HS-5 (cell line): Measurements from ENCODE around the gene RMC1.
A peak's percentile ranks its signal among the peaks of the same experiment; 100 is the strongest.
"Not testable (repeated sequence)": the region's sequence is repeated elsewhere in the genome, so short reads cannot be mapped to it uniquely, and the experiment has no call there.

Experiments
- DNase-seq: peaks from one replicate; pipeline ENCODE4 v3.0.0-alpha.2; 2012; ENCODE audit warnings: low read depth

RMC1 gene

DNA sequence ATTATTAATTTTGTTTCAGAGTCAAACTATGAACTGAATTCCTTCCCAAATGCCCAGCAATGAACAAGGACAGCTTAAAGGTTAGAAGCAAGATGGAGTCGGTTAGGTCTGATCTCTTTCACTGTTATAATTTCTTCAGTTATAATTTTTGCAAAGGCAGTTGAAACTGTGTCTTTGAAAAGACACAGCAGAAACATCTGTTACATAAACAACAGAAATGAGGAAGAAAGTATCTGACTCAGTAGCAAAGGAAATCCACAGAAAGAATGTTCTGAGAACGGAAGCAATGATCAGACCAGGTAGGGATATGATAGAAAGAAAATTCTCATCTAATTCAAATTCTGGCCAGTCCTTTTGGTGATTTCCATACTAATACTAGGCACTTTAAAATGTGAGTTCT is 5.2 kb upstream of the RMC1 start:
- no peak for DNase-seq

DNA sequence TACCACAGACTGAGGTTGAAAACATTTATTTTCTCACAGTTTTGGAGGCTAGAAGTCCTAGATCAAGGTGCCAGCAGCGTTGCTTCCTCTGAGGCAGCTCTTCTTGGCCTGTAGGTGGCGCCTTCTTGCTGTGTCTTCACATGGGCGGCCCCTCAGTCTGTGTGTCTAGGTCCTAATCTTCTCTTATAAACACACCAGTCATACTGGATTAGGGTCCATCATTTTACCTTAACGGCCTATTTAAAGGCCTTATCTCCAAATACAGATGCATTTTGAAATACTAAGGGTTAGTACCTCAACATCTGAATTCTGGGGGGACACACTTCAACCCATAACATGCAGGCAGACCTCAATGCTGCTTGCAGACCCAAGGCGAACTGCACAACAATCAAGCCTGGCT is 4.4 kb upstream of the RMC1 start:
- no peak for DNase-seq

DNA sequence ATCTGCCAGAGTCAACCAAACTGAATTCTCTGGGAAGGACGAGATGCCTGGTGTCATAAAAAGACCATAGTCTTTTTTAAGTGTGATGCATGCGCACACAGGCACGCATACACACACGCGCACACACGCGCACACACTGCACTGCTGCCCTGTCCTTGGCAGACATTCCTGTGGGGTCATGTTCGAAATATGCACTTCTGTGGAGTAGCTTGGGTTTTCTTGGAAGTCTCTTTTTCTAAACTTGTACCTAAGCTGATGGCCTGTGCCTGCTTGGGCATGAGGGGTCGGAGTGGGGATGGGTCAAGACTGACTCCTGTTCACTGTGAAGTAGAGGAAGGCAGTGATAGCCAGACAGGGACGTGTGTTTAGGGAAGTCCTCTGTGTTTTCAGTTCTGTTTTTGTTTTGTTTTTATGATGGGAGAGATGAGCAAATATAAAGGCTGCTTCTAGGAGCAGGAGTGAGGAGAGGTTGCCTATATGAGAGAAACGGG is 4.0 kb upstream of the RMC1 start:
- DNase-seq = no peak

DNA sequence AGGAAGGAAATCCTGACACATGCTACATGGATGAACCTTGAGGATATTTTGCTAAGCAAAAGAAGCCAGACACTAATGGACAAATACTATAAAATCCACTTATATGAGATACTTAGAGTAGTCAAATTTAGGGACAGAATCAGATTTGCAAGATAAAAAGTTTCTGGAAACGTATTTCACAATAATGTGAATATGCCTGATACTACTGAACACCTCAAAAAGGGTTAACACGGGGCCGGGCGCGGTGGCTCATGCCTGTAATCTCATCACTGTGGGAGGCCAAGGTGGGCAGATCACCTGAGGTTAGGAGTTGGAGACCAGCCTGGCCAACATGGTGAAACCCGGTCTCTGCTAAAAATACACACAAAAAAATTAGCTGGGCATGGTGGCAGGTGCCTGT is 1.7 kb upstream of the RMC1 start:
- DNase-seq = no peak

DNA sequence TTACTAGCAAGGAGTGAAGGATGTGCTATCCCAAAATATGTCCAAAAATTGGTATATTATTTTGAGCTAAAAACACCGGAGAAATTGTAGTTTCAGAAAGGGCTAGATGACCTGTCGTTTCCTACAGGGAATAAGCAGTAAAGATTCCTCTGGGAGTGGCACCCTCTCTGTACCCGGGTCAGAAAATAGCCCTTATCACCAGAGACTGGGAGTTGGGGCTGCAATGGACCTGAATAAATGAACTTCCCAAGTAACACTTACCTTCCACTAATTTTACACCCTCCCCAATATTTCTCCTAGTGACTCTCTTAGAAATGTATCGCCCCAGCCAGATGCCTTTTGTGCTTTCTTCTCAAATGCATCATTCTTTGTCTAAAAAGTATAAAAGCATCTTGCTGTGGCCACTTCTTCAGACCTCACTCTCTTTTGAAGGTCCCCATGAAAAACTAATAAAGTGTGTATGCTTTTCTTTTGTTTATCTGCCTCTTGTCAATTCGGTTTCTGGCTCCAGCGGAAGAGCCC is 734 bp upstream of the RMC1 start:
- no peak for DNase-seq

DNA sequence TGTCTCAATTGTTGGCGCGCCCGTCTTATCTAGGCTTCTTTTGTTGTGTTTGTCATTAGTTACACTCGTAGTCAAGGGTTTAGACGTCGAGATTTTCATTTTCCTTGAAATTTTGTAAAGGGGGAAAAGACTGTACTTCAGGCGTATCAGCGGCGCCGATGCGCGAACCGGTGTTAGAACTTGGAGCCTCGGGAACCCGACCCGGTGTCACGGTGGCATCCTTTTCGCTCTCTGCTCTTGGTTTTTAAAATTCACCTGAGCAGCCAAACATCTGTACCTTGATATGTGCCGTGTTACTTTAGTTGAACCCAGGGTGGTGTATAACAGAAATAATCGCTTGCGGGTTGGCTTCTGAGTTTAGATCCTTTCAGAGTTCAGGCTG is 643 bp downstream of the RMC1 start:
- no peak for DNase-seq

DNA sequence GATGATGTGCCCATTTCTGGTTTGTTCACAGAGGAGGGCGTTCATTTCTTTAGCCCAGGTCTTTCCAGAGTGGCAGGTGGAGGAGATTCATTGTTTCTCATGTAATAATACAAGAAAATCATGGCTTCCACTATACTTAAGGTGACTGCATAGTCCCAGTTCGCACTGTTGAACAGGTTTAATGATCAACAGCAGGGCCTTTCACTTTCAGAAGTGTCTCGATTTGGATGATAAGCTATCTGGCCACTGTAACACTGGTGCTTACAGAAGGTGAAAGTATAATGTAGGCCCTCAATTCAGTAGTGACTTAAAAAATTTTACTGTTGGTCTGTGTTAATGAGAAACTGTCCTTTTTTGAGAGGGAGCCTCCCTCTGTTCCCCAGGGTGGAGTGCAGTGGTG is 1.4 kb downstream of the RMC1 start:
- DNase-seq = no peak

DNA sequence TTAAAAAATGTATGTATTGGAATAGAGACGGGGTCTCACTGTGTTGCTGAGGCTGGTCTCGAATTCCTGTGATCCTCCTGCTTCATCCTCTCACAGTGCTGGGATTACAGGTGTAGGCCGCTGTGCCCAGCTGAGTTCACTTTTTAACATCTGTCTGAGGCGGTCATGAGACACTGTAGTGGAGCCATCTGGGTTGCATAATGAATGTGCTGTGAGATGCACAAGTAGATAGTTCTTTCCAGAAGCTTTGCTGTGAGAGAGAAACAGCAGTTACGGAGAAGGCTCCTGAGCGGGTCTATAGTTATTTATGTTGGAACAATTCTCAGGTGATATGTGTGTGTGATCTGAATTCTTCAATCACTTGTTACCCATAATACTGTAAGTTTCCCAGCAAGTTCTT is 3.1 kb downstream of the RMC1 start:
- DNase-seq = no peak

DNA sequence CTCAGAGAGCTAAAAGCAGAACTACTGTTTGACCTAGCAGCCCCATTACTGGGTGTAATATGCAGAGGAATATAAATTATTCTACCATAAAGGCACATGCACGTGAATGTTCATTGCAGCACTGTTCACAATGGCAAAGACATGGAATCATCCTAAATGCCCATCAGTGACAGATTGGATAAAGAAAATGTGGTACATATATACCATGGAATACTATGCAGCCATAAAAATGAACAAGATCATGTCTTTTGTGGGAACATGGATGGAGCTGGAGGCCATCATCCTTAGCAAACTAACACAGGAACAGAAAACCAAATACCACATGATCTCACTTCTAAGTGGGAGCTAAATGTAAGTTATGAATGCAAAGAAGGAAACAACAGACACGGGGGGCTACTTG is 7.6 kb downstream of the RMC1 start:
- not testable (repeated sequence) for DNase-seq

DNA sequence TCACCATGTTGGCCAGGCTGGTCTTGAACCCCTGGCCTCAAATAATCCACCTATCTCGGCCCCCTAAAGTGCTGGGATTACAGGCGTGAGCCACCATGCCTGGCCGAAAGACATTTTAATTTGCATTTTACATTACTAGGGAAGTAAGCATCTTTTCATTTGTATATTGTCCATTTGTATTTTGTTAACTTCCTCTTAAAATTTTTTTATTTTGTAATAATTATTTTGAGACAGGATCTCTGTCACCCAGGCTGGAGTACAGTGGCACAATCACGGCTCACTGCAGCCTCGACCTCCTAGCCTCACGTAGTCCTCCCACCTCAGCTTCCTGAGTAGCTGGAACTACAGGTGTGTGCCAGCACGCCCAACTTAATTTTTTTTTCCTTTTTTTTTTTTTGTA is 8.9 kb downstream of the RMC1 start:
- DNase-seq = not testable (repeated sequence)

DNA sequence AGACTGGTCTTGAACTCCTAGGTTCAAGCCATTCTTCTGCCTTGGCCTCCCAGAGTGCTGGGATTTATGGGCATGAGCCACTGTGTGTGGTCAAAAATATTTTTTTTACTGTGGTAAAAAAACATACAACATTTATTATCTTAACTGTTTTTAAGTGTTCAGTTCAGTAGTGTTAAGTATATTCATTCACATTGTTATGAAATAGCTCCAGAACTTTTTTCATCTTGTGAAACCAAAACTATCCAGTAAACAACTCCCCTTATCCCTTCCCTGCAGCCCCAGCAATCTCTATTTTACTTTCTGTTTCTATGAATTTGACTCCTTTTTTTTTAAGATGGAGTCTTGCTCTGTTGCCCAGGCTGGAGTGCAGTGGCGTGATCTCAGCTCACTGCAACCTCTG is 9.3 kb downstream of the RMC1 start:
- DNase-seq = no peak

DNA sequence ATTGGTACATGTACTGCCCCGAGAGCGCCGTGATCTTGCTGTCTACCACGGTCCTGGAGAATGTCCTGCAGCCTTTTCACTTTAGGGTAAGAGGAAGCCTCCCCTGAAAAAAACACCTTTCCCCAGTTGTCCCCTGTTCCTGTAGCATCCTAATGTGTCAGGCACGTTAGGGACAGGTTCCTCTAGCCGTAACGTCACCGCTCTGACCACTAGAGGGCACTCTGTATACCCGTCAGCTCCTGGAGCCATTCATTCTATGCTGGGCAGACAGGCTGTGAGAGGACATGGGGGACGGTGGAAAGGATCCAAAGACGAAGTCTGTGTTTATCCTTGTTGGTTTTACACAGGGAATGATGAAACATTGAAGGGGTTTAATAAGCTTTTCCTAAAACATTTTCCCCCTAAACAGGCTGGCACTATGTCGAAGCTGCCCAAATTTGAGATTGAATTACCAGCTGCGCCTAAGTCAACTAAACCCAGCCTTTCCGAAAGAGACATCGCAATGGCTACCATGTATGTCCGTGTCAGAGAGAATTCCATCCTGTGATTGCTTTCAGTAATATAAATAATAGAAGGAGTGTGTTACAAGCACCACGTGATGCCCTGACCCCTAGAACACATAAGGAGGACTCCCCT is 12.7 kb downstream of the RMC1 start:
- no peak for DNase-seq

DNA sequence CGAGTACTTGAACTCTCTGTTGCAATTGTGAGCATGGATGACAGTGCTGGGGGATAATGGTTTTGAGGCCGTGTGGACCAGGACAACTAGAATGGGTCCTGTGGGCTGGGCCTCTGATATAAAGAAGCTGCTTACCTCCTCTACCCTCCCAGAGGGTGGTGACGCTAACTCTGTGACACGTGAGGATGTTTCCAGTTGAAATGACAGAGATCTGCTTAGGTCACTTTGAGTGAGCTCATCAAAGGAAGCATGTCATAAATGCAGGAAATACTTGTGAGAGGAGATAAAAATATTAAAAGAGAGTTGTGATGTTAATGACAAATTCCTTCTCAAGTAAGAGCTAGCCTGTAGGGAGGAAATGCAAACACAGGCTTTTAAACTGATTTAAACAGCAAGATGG is 16.4 kb downstream of the RMC1 start:
- no peak for DNase-seq

DNA sequence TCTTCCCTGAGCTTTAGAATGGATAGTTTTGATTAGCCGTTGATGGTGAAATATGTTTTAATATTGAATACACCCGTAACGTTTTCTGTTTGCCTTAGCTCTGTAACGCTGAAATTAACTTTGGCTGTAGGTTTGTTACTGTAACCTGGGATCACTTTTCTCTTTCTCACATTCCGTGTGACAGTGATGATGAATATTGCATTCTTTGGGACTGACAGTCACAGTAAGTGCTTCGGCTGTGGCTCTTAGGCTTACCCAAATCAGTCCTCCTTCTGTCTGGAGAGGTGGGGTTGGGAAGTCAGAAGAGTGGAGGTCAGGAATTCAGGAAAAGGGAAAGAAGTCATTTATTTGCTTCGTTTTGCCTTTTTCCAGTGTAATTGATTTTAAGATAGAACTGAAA is 18.0 kb downstream of the RMC1 start:
- no peak for DNase-seq

DNA sequence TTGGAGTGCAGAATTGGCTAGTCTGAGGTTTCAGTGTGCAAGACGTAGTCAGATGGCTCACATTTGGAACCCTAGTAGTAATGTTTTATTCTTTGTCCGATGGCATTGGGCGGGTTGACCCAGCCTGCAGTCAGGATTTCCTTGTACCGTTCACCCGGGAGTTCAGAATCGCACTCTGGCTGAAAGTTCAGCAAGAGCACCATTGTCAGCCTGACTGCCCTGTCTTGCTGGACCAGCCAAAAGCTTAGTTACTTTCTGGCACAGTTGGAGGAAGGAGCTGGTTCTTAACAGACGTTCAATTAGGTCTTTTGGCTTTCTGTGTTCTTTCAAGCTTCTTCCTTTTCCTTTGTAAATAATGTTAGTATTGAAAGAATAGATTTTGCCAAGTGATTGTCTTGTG is 18.6 kb downstream of the RMC1 start:
- no peak for DNase-seq

DNA sequence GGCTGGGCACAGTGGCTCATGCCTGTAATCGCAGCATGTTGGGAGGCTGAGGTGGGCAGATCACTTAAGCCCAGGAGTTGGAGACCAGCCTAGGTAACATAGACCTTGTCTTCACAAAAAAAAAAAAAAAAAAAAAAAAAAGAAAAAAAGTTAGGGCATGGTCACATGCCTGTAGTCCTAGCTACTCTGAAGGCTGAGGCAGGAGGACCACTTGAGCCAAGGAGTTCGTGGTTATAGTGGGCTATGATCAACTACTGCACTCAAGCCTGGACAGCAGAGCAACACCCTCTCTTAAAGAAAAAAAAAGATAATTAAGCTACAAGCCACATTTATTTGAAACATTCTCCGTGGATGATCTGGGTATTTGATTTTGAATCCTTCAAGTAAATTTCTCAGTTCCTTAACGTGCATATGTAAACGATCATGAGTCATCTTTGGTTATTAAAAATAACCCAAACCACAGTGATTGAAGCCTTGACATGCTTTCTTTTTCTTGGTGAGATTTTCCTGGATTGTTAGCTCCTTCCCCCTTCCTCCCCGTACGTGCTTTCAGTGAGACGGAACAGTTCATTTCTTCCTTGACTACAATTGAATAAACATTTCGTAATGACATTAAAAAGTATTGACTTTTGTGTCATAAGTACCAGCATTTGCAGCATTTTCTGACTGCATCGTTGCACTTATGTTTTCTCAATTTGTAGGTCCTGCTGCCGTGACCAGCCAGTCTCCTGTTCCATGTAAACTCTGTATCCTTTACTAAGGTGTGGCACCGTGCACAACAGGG is 20.3 kb downstream of the RMC1 start:
- no peak for DNase-seq

DNA sequence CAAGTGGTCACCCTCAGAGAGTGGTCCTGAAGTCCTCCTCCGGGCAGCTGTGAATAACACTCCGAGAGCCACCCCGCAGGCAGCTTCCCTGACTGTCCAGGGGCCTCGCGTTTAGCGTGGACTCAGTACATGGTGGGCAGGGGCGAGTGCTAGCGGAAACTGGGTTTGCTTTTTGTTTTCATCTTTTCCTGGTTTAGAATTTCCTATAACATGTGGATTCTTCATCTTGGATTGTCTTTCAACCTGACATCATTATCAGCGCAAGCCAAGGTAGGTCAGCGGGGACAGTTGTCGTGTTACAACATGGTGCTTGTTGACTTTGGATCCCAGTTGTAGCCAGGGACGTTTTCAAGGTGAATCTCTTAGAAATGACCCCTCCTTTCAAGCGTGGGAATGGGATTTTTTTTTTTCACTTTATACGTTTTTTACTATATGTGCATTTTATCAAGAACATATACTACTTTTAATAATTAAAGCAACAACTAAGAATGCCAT is 20.9 kb downstream of the RMC1 start:
- no peak for DNase-seq

DNA sequence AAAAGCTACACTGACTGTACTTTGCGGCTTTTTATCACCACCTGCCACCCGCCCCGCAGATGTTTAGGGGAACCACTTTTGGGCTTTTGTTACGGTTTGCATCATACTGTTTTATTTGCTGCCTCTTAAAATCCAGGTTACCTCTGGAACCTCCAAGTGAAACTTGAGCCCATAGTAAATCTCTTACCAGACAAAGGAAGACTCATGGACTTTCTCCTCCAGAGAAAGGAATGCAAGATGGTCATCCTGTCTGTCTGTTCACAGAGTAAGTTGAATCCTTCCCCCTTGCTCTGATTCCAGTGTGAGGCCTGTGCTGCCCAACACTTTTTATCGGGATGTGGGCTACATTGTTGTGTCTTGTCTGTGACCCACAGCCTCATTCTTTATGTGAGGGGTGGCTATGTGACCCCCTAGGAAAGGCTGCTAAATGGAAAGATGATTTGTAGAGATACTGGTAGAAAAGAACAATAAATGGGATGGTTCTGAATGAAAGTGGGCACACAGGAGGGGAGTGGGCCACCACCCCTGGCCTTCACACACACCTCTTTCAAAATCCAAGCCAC is 23.3 kb downstream of the RMC1 start:
- no peak for DNase-seq

DNA sequence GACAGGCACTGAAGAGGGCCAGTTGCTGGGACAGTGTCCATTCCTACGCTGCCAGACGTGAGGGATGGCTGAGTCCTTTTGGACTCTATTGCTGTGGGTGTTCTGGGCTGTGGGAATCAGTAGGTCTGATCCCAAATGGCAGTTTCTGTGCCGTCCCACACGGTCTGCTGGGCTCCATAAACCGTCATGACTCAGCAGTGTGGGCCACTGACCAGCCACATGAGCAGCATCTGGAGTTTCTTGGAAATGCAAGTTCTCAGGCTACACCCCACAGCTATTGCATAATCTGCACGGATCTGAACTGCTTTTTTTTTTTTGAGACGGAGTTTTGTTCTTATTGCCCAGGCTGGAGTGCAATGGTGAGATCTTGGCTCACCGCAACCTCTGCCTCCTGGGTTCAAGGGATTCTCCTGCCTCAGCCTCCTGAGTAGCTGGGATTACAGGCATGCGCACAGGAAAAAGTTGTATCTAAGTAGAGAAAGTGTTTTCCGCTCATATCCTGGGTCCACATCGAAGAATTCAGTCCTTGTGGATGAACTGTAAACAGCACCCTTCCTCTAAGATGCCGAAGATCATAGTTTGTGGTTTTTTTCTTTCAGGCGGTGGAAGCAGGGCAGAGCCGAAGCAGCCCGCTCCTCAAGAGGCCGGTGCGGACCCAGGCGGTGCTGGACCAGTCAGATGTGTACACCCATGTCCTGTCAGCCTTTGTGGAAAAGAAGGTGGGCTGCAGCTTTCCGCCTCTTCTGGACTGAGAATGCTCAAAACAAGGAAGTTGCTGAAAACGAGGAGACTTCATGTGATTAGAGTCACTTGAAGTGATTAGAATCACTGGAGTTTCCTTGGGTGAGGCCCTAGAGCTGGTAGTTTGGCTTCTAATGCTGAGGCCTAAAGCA is 25.5 kb downstream of the RMC1 start:
- no peak for DNase-seq

DNA sequence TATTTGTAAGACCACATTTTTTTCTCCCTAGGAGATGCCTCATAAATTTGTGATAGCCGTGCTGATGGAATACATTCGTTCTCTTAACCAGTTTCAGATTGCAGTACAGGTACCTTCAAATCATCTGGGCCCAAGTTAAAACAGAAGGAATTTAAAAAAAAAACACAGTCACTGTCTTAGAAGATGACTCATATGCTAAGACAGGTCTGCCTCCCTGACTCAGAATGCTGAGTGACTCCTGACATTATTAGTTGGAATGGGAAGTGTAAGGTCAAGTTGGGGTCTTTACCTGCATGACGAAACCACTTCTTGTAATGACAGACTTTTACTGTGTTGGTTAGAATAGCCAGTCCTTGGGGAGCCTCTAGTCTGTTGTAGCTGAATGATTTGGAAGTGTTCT is 26.3 kb downstream of the RMC1 start:
- peak; percentile 64 for DNase-seq

DNA sequence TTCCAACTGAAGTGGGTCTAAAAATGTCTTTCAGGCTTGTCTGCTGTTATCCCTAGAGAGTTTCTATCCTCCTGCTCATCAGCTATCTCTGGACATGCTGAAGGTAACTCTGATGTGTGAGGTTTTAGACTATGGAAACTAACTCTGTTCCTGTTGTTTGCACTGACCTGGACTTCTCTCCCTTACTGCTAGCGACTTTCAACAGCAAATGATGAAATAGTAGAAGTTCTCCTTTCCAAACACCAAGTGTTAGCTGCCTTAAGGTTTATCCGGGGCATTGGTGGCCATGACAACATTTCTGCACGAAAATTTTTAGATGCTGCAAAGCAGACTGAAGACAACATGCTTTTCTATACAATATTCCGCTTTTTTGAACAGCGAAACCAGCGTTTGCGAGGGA is 26.9 kb downstream of the RMC1 start:
- DNase-seq = no peak

DNA sequence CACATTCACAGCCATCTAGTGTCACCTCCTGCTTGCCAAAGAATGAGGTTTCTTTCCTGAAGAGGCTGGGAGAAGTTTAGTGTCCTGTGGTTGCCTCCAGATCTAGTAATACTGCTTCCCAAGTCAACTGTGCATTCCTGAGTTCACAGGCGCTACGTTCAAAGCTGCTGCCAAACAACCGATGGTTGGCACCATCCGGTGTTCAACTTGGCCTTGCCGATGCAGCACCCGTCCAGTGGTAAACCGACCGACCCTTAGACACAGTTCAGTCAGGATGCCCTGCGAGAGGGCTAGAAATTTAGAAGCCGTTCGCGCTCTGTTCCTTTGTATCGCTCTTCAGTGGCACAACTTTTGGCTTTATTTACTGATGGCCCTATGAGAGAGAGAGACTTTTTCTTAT is 28.6 kb downstream of the RMC1 start:
- DNase-seq = no peak
